Activated naive CD4-positive, alpha-beta T cell (primary cell): ENCODE data around the gene INF2.
"Not testable (repeated sequence)": the region's sequence is repeated elsewhere in the genome, so short reads cannot be mapped to it uniquely, and the experiment has no call there.

Experiments
- DNase-seq, 4 experiments: peaks; one replicate each; lab custom pipeline; 2025; lab: John Stamatoyannopoulos, UW

The INF2 gene

GRCh38 chr14:104689109-104689880 lies at the start of gene INF2:
Gene INF2 (plus strand): TSS chr14:104689618. CDS start chr14:104701366, 11,748 bp downstream.
- DNase-seq = peak in 1 of 4 experiments; percentile 45

- DNase-seq = peak in 2 of 4 experiments; percentile 13
Observed at GRCh38 chr14:104639885-104640548, 49.4 kb upstream of the INF2 start.

GRCh38 chr14:104640681-104641080 lies 48.7 kb upstream of the INF2 start:
- DNase-seq = no peak

GRCh38 chr14:104641753-104642539 lies 47.5 kb upstream of the INF2 start:
- DNase-seq = no peak

- no peak for DNase-seq
Observed at GRCh38 chr14:104642540-104642868, 46.9 kb upstream of the INF2 start.

GRCh38 chr14:104643306-104643705 lies 46.1 kb upstream of the INF2 start:
- no peak for DNase-seq

GRCh38 chr14:104644091-104644635 lies 45.3 kb upstream of the INF2 start:
- no peak for DNase-seq

- no peak for DNase-seq
Observed at GRCh38 chr14:104644656-104645378, 44.6 kb upstream of the INF2 start.

GRCh38 chr14:104647467-104648043 lies 41.9 kb upstream of the INF2 start:
- no peak for DNase-seq

- peak; percentile 35 to 60 (median 37) for DNase-seq
Observed at GRCh38 chr14:104650057-104650980, 39.1 kb upstream of the INF2 start.

- DNase-seq = no peak
Observed at GRCh38 chr14:104650981-104651875, 38.2 kb upstream of the INF2 start.

GRCh38 chr14:104651876-104652260 lies 37.5 kb upstream of the INF2 start:
- no peak for DNase-seq

GRCh38 chr14:104652386-104652785 lies 37.0 kb upstream of the INF2 start:
- DNase-seq = no peak

- not testable (repeated sequence) for DNase-seq
Observed at GRCh38 chr14:104653130-104653920, 36.1 kb upstream of the INF2 start.

- DNase-seq = no peak
Observed at GRCh38 chr14:104654119-104654518, 35.3 kb upstream of the INF2 start.

- no peak for DNase-seq
Observed at GRCh38 chr14:104655128-104655848, 34.1 kb upstream of the INF2 start.

- no peak for DNase-seq
Observed at GRCh38 chr14:104656014-104656714, 33.3 kb upstream of the INF2 start.
